Measurements from ENCODE around the gene OR1I1.
A peak's percentile ranks its signal among the peaks of the same experiment; 100 is the strongest.

OR1I1 gene

DNA sequence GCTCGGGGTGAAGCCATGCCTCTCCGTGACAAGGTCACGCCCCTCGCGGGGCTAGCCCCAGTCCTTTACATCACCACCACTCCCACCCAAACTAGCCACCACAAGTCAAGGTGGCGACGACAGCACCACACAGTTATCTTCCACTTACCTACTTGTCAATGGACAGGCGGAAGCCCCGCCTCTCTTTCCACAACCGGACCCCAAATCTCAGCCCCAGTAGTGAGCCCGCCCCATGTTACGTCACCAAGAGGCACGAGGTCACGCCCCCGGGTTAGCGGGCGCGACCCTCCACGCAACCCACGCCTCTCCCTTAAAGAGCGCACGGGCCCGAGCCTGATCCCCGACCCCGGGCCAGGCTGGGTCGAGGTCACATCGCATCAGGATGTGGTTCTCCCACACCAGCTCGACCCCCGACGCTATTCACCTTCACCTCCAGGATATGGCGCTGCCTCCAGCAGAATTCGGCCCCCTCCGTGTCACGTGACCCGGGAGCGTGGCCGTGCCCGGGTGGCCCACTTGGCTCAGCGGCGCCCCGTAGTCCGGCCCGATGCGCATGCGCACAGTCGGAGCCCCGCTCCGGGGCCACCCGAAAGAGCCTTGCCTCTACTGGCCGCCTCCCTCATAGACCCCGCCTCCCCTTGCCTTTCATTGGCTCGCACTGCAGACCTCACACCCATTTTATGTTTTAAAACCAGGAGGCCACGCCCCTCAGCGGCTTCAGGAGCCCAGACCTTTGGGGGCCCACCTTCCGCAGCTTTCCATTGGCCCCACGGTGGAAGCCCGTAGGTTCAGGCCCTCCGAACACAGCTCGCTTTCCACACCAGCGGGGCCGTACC is 43.4 kb downstream of the OR1I1 start:
- Histone ChIP-seq H3K27me3 (ENCODE audit: insufficient read depth, low read length) (no peaks in the 10 kb centered on the region), H3K4me1 (ENCODE audit: control insufficient read depth in 1 of 2, insufficient read depth in 2 of 2, low read length in 2 of 2) (peaks cover 0 to 10% of the 10 kb centered on the region in 2 experiments), H2BK120ac (ENCODE audit: insufficient read depth, low read length, poor library complexity) (peak overlapping the region; percentile 88), H3K18ac (ENCODE audit: low read length) (peak overlapping the region; percentile 43), H3K4me2 (ENCODE audit: low read length) (peak overlapping the region; percentile 65), H3K79me1 (ENCODE audit: low read length) (peaks cover 12% of the 10 kb centered on the region), H4K12ac (ENCODE audit: low read depth, low read length) (peak overlapping the region; percentile 66), H2AK5ac (ENCODE audit: low read length) (no peak overlapping the region), H2BK12ac (ENCODE audit: low read length) (no peak overlapping the region), H3K9me3 (ENCODE audit: insufficient read depth, low read depth, low read length) (no peaks in the 10 kb centered on the region), H4K8ac (ENCODE audit: low read depth, low read length) (peak overlapping the region; percentile 81), H2AFZ (ENCODE audit: insufficient read depth, low read length, poor library complexity) (peak overlapping the region; percentile 85), H3K9ac (ENCODE audit: low read length) (peak overlapping the region; percentile 80), H2BK5ac (ENCODE audit: low read depth, low read length, poor library complexity) (peak overlapping the region; percentile 79), H3K23ac (ENCODE audit: low read length) (no peak overlapping the region), H3K79me2 (ENCODE audit: control insufficient read depth, insufficient read depth, low read length, poor library complexity) (peaks cover 2% of the 10 kb centered on the region), H3K27ac (ENCODE audit: low read depth, low read length) (peak overlapping the region; percentile 84), H3K4ac (ENCODE audit: low read depth, low read length) (peak overlapping the region; percentile 72), H3K4me3 (ENCODE audit: low read depth, low read length) (peak overlapping the region; percentile 92), H3K36me3 (ENCODE audit: control insufficient read depth in 1 of 2, insufficient read depth in 2 of 2, low read length in 2 of 2) (peaks cover 20 to 21% of the 10 kb centered on the region in 2 experiments), H4K91ac (ENCODE audit: low read depth, low read length) (peak overlapping the region; percentile 91), H3K14ac (ENCODE audit: low read length) (peak overlapping the region; percentile 85)
- peak; percentile 97 to 99 for DNase-seq
- no CpG with 5 or more reads among the region's 61 CpGs for WGBS (ENCODE audit: extremely low coverage, insufficient coverage, insufficient read length)

DNA sequence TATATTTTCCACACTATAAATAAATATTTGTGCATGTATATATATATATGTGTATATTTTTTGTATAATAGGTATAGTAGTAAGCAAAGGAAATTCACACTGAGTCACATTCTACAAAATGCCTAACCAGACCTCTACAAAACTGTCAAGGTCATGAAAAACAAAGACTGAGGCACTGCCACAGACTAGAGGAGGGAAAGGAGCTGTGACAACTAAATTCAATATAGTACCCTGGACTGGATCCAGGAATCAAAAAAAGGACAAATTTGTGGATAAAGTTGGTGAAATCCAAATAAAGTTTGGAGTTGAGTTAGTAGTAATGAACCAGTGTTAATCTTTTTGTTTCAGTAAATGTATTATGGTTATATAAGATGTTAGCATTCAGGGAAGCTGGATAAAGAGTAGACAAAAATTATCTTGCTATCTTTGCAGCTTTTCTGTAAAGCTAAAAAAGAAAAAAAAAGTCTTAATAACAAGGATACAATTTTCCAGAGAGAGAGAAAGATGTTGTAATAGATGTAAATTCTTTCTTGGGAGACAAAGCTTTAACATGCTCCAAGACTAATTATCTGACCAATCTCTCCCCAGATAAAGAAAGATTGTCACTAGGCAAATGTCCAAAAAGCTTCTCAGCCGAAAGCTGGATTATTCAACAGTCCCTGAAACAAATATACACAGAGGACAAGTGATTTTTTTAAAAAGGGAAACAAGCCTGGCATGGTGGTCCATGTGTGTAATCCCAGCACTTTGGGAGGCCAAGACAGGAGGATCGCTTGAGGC is 44.3 kb downstream of the OR1I1 start:
- H3K27ac ChIP-seq (ENCODE audit: low read depth, low read length), result no peak overlapping the region
- peaks cover 12% of the 10 kb centered on the region for H3K79me1 ChIP-seq (ENCODE audit: low read length)
- no peak overlapping the region for H4K12ac ChIP-seq (ENCODE audit: low read depth, low read length)
- no peak overlapping the region for H2AK5ac ChIP-seq (ENCODE audit: low read length)
- no peak overlapping the region for H3K4ac ChIP-seq (ENCODE audit: low read depth, low read length)
- H3K4me1 ChIP-seq (ENCODE audit: control insufficient read depth in 1 of 2, insufficient read depth in 2 of 2, low read length in 2 of 2), result peaks cover 0 to 10% of the 10 kb centered on the region in 2 experiments
- no peak overlapping the region for H2BK120ac ChIP-seq (ENCODE audit: insufficient read depth, low read length, poor library complexity)
- H3K4me2 ChIP-seq (ENCODE audit: low read length), result no peak overlapping the region
- no peak overlapping the region for H3K9ac ChIP-seq (ENCODE audit: low read length)
- no peak overlapping the region for H2BK12ac ChIP-seq (ENCODE audit: low read length)
- no CpG with 5 or more reads among the region's 2 CpGs for whole genome bisulfite sequencing (ENCODE audit: extremely low coverage, insufficient coverage, insufficient read length)
- H2AFZ ChIP-seq (ENCODE audit: insufficient read depth, low read length, poor library complexity), result no peak overlapping the region
- H3K4me3 ChIP-seq (ENCODE audit: low read depth, low read length), result no peak overlapping the region
- no peaks in the 10 kb centered on the region for H3K27me3 ChIP-seq (ENCODE audit: insufficient read depth, low read length)
- peaks cover 2% of the 10 kb centered on the region for H3K79me2 ChIP-seq (ENCODE audit: control insufficient read depth, insufficient read depth, low read length, poor library complexity)
- no peak overlapping the region for H2BK5ac ChIP-seq (ENCODE audit: low read depth, low read length, poor library complexity)
- H4K91ac ChIP-seq (ENCODE audit: low read depth, low read length), result no peak overlapping the region
- no peak overlapping the region for H3K23ac ChIP-seq (ENCODE audit: low read length)
- no peak overlapping the region for H3K18ac ChIP-seq (ENCODE audit: low read length)
- H4K8ac ChIP-seq (ENCODE audit: low read depth, low read length), result no peak overlapping the region
- H3K36me3 ChIP-seq (ENCODE audit: control insufficient read depth in 1 of 2, insufficient read depth in 2 of 2, low read length in 2 of 2), result peaks cover 15 to 18% of the 10 kb centered on the region in 2 experiments
- peaks cover 3% of the 10 kb centered on the region for H3K9me3 ChIP-seq (ENCODE audit: insufficient read depth, low read depth, low read length)
- DNase-seq, result peak in 1 of 2 donors; percentile 75
- H3K14ac ChIP-seq (ENCODE audit: low read length), result no peak overlapping the region

DNA sequence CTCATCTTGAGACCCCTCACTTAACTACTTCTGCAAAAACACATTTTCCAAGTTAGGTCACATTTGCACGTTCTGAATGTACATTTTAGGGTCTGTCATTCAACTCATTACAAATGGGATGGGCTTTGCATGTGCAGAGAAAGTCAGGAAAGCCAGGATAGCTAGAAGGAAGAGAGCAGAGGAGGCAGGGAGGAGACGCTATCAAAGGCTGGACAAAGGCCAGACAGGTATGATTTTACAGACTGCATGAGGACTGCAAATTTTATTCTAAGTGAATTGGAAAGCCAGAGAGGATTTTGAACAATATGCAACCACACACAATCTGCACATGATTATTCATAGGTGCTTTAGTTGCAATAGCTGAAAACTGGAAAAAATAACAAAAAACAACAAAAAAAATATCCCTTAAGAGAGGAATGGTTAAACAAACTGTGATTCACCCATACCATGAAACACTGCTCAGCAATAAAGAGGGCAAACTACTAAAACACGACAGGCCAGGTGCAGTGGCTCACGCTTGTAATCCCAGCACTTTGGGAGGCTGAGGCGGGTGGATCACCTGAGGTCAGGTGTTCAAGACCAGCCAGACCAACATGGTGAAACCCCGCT is 46.3 kb downstream of the OR1I1 start:
- Histone ChIP-seq H2BK120ac (ENCODE audit: insufficient read depth, low read length, poor library complexity) (no peak overlapping the region), H2BK12ac (ENCODE audit: low read length) (no peak overlapping the region), H2AK5ac (ENCODE audit: low read length) (no peak overlapping the region), H3K18ac (ENCODE audit: low read length) (no peak overlapping the region), H3K4me2 (ENCODE audit: low read length) (no peak overlapping the region), H3K4ac (ENCODE audit: low read depth, low read length) (no peak overlapping the region), H3K23ac (ENCODE audit: low read length) (no peak overlapping the region), H3K36me3 (ENCODE audit: control insufficient read depth in 1 of 2, insufficient read depth in 2 of 2, low read length in 2 of 2) (peaks cover 2 to 5% of the 10 kb centered on the region in 2 experiments), H3K14ac (ENCODE audit: low read length) (no peak overlapping the region), H2AFZ (ENCODE audit: insufficient read depth, low read length, poor library complexity) (no peak overlapping the region), H3K79me2 (ENCODE audit: control insufficient read depth, insufficient read depth, low read length, poor library complexity) (peaks cover 2% of the 10 kb centered on the region), H3K4me1 (ENCODE audit: control insufficient read depth in 1 of 2, insufficient read depth in 2 of 2, low read length in 2 of 2) (peaks cover 0 to 10% of the 10 kb centered on the region in 2 experiments), H4K91ac (ENCODE audit: low read depth, low read length) (no peak overlapping the region), H2BK5ac (ENCODE audit: low read depth, low read length, poor library complexity) (no peak overlapping the region), H3K27ac (ENCODE audit: low read depth, low read length) (no peak overlapping the region), H3K9ac (ENCODE audit: low read length) (no peak overlapping the region), H3K27me3 (ENCODE audit: insufficient read depth, low read length) (no peaks in the 10 kb centered on the region), H4K8ac (ENCODE audit: low read depth, low read length) (no peak overlapping the region), H3K4me3 (ENCODE audit: low read depth, low read length) (no peak overlapping the region), H3K9me3 (ENCODE audit: insufficient read depth, low read depth, low read length) (peaks cover 3% of the 10 kb centered on the region), H3K79me1 (ENCODE audit: low read length) (peaks cover 12% of the 10 kb centered on the region), H4K12ac (ENCODE audit: low read depth, low read length) (no peak overlapping the region)
- no peak for DNase-seq
- no CpG with 5 or more reads among the region's 6 CpGs for WGBS (ENCODE audit: extremely low coverage, insufficient coverage, insufficient read length)

DNA sequence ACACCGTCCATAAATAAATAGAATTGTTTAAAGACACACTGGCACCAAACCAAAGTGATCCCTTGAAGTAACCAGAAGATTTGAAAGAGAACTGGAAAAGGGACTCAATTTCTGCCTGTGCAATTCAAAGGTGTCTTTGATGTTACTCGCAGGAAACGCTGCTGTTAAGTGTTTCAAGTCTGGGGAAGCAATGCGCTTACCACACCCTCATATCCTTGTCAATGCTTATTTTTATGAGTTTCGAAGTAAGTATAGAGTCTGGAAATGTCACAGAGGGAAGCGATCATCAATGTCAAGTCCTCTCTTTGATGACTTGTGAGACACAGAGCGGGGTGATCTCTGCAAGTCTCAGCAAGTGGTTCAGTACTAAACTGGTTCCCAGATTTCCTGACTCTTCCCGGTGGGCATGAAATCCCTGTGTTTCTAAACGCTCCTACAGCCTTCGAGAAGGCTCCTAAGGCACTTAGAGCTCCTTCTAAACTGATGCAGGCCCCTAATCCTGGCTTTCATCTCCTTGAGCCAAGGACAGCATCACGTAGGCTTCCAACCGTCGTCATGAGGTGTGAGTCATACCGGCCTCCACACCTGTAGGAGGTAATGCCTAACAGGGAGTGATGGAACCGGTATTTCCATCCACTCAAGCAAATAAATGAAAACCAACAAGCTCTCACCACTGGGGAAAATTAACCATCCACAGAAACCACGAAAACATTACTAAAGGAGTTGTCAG is 48.0 kb downstream of the OR1I1 start:
- Histone ChIP-seq H3K36me3 (ENCODE audit: control insufficient read depth in 1 of 2, insufficient read depth in 2 of 2, low read length in 2 of 2) (no peaks in the 10 kb centered on the region), H2BK12ac (ENCODE audit: low read length) (no peak overlapping the region), H3K18ac (ENCODE audit: low read length) (no peak overlapping the region), H4K12ac (ENCODE audit: low read depth, low read length) (no peak overlapping the region), H3K4me2 (ENCODE audit: low read length) (no peak overlapping the region), H3K9me3 (ENCODE audit: insufficient read depth, low read depth, low read length) (peaks cover 3% of the 10 kb centered on the region), H2AK5ac (ENCODE audit: low read length) (no peak overlapping the region), H3K27ac (ENCODE audit: low read depth, low read length) (no peak overlapping the region), H3K9ac (ENCODE audit: low read length) (no peak overlapping the region), H3K4me3 (ENCODE audit: low read depth, low read length) (no peak overlapping the region), H2BK120ac (ENCODE audit: insufficient read depth, low read length, poor library complexity) (no peak overlapping the region), H2AFZ (ENCODE audit: insufficient read depth, low read length, poor library complexity) (no peak overlapping the region), H3K27me3 (ENCODE audit: insufficient read depth, low read length) (no peaks in the 10 kb centered on the region), H4K8ac (ENCODE audit: low read depth, low read length) (no peak overlapping the region), H3K4ac (ENCODE audit: low read depth, low read length) (no peak overlapping the region), H4K91ac (ENCODE audit: low read depth, low read length) (no peak overlapping the region), H3K23ac (ENCODE audit: low read length) (no peak overlapping the region), H3K4me1 (ENCODE audit: control insufficient read depth in 1 of 2, insufficient read depth in 2 of 2, low read length in 2 of 2) (peaks cover 0 to 5% of the 10 kb centered on the region in 2 experiments), H3K14ac (ENCODE audit: low read length) (no peak overlapping the region), H3K79me2 (ENCODE audit: control insufficient read depth, insufficient read depth, low read length, poor library complexity) (peaks cover 2% of the 10 kb centered on the region), H2BK5ac (ENCODE audit: low read depth, low read length, poor library complexity) (no peak overlapping the region), H3K79me1 (ENCODE audit: low read length) (peaks cover 5% of the 10 kb centered on the region)
- no CpG with 5 or more reads among the region's 16 CpGs for WGBS (ENCODE audit: extremely low coverage, insufficient coverage, insufficient read length)
- DNase-seq, result peak; percentile 92 to 95
